HT-29 (cell line): ENCODE measurements around the gene BTBD7. TPM values are rescaled to one million over a fixed set of nuclear protein-coding genes. Genes with fewer than 3 reads are reported as not detected.

Experiments used
- DNase-seq: peaks from one replicate; pipeline ENCODE4 v3.0.0-alpha.2; 2015; ENCODE audit warnings: low spot score
- total RNA-seq: library from RNA; depleted of rRNA; stranded (reverse); fragments of >200 nt; shearing (Covaris generic); gene quantifications from 2 replicates; pipeline ENCODE4 v1.2.3, GENCODE V29; 2014

BTBD7 gene
- total RNA-seq, 1 experiment from 2014 or later, result 9.4 TPM

DNA sequence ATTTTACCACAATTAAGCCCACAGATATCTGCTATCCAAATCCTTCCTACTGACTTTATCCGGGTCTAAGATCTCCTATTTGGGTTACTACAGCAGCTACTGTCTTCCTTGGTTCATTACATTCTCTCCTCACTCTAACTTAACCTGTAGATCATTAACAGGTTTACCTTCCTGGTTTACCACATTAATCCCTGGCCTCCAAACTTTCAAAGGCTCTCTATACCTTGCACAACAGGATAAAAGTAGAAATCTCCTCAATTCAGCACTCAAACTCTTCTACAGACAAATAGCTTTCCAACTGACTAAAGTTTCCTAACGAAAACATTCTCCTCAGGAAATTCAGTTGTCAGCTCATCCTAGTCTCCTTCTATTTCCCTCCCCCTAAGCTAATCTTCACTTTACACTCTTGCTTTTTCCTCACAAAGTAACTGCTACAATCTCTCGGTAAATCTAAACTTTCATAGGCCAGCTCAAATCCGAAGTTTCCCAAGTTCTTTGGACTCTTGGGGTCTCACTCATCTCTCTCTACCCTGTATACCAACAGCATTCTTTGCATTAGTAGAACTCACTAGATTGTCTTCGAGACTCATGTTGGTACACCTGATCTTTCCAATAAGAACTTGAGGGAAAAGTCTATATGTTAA lies 2.7 kb downstream of the BTBD7 start:
- DNase-seq, result peak; percentile 55

DNA sequence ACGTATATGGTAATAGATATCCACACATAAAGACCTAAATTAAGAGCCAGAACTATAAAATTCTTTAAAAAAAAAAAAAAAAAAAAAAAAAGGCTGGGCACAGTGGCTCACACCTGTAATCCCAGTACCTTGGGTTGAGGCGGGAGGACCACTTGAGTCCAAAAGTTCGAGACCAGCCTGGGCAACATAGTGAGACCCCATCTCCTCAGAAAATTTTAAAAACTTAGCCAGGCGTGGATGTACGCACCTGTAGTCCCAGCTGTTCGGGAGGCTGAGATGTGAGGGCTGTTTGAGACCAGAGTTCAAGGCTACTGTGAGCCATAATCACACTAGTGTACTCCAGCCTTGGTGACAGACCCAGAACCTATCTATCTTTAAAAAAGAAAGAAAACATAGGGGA lies 4.3 kb downstream of the BTBD7 start:
- no peak for DNase-seq

DNA sequence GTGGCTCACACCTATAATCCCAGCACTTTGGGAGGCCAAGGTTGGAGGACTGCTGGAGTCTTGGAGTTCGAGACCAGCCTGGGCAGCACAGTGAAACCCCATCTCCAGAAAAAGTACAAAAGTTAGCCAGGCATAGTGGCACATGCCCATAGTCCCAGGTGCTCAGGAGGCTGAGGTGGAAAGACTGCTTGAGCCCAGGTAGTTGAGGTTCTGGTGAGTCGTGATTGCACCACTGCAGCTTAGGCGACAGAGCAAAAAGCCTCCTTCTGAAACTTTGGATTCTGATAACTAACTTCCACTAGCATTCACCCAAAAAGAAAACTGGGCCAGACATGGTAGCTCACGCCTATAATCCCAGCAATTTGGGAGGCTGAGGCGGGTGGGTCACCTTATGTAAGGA lies 6.6 kb downstream of the BTBD7 start:
- no peak for DNase-seq

DNA sequence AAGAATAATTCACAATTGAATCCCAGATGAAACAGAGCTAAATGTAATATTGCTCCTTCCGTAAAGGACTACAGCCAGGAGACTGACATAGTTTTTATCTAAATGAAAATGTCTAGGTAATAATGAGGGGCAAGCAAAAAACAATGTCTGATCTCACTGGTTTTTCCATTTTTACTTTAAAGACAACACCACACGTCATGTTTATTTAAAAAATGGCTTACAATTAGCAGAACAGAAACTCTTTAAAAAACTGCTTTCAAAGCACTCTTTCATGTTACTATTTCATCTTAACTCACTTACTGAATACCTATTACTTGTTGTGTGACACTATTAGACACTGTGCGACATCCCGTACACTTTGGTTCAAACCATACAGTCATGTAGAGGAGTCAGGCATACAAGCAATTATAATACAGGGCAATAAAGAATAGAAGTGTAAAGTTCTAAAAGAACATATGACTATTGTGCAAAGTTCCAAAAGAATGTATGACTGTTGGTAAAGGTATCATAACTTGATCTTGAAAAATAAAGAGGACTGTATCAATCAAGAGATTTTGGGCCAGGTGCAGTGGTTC lies 9.1 kb downstream of the BTBD7 start:
- DNase-seq, result no peak

DNA sequence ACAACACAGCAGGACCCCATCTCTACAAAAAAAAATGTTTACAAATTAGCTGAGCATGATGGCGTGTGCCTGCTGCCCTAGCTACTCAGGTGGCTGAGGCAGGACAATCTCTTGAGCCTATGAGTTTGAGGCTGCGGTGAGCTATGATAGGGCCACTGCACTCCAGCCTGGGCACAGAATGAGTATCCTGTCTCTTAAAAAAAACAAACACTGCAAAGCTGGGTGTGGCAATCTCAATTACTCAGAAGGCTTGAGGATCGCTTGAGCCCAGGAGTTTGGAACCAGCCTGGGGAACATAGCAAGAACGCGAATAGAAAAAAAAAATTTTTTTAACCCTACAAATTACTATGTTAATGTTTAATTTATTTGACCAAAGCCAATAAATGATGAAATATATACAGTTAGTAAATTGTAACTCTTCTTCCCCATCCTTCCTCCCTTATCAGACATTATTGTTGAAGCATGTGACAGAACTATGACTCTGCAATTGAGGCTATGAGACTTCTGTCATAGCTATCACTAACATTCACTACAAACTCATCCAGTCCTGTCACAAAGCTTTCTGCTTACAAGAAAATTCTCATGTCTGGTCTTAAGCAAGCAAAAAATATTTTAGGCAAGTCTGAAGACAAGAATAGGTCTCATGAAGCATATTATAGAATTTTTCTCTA lies 9.8 kb downstream of the BTBD7 start:
- DNase-seq, result no peak

DNA sequence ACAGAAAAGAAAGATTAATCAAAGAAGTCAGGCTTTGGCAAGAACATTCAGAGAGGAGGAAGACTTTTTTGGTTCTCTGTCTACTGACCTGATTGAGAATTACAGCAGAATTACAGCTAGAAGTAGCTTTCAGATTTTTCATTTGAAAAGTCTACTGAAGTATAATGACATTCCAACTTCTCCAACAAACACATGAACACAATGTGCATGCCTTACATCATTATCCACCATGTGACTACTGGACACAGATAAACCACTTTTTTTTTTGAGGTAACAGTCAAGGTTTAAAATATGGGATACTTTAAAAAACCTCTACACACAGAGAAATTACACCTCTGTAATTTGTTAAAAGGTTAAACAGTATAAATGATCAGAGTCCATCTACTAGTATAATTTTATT lies 12.3 kb downstream of the BTBD7 start:
- no peak for DNase-seq

DNA sequence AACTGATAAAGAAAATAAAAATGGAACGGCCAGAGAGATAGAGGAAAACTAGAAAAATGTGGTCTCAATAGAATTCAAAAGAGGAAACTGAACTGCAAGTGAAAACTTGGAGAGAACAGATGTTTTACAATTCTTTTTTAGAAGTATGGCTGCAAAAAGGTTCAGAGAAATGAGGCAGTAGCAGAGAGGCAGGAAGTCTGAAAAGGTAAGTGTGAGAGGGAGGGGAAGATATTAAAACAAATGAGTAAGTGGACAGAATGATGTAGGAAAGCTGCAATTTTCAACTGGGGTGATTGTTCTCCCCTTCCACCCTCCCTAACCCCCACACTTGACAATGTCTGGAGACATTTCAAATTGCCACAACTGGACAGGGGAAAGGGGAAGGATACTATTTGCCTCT lies 12.9 kb downstream of the BTBD7 start:
- DNase-seq, result no peak

DNA sequence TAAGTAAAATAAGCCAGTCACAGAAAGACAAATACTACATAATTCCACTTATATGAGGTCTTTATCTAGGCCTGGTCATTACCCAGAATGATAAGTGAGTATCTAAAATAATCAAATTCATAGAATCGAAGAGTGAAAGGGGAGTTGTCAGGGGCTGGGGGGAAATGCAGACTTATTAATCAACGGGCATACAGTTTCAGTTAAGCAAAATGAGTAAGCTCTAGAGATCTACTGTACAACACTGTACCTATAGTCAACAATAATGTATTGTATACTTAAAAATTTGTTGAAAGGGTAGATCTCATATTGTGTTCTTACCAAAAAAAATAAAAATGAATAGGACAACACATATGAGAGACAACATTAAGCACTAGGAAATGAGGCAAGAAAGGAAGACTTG lies 13.3 kb downstream of the BTBD7 start:
- no peak for DNase-seq

DNA sequence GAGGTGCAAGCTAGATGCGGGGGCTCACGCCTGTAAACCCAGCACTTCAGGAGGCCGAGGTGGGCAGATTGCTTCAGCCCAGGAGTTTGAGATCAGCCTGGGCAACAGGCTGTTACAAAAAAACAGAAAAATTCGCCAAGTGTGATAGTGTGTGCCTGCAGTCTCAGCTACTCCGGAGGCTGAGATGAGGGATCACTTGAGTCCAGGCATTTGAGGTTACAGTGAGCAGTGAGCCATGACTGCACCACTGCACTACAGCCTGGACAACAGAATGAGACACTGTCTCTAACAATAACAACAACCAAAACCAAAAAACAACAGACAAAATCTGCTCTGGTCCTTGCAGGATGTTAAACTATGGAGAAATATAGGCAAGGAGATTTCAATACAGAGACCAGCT lies 13.9 kb downstream of the BTBD7 start:
- DNase-seq, result no peak

DNA sequence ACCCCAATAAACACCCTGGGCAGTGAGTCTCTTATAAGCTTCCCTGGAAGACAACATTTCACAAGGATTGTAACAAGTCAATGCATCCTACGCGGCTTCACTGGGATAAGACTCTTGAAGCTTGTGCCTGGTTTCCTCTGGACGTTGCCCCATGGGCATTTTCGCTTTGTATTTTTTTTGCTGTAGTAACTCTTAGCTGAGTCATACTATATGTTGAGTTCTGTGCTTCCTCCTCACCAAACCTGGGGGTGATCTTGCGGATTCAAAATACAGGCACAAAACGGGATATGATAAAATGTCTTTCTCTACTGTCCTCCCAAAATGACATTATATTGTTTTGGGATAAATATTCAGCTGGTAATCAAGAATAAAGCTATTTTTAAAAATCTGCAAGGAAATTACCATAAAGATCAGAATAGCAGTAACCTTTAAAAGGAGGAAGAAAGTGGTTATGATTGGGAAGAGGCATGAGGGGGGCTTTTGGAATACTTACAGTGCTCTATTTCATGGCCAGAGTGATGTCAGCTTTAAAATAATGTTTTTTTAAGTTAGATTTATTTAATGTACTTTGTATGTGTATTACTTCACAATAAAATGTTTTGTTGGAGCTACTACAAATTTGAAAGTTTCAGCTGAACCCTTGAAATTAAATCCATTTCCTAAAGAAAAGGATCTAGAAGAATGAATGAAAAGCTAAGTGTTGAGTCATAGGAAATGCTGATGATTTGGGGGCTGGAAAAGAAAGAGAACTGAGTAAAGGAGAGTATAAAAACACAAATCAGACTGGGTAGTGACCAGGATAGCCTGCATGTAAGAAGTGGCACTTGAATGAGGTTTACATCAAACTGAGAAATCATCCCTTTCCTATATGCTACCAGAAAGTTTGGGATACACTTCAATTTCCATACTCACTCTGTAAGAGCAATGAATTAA lies 14.7 kb downstream of the BTBD7 start:
- no peak for DNase-seq

DNA sequence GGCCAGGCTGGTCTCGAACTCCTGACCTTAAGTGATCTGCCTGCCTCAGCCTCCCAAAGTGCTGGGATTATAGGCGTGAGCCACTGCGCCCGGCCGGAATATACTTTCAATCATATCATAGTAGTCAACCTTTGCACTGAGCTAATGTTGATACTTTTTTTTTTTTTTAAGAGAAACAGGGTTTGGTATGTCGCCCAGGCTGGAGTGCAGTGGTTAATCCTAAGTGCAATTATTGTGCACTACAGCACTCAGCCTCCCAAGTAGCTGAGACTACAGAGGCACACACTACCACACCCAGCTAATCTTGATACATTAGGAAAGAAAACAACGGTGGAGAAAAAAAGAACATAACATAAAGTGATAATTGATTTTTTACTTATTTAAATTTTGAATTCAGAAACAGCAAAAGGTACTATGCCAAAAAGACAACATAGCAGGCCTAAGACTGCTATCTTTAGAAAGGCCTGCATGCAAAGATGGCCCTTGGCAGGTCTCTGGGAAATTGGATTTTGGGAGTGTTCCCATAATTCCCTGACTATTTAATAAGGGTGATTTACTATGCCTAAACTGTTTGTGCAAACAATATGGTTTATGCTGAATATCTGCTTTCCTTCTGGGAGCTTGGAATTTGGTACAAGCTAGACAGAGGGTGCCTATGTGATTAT lies 15.5 kb downstream of the BTBD7 start:
- DNase-seq, result no peak

DNA sequence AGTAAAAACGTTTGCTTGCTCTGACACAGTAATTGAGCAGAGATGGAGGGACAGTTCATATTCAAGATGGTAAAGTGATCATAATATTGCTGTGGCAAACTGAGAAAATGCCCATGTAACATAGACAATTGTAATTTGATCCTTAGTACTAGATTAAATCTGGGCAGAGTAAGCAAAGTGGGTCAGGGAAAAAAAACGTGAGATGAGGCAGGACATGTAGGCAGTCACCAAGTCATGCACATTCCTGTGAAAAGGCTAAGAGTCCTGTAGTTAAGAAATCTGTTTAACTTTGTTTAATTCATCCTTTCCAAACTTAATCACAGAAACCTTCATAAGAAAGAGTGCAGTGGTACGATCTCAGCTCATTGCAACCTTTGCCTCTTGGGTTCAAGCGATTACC lies 16.1 kb downstream of the BTBD7 start:
- DNase-seq, result no peak

DNA sequence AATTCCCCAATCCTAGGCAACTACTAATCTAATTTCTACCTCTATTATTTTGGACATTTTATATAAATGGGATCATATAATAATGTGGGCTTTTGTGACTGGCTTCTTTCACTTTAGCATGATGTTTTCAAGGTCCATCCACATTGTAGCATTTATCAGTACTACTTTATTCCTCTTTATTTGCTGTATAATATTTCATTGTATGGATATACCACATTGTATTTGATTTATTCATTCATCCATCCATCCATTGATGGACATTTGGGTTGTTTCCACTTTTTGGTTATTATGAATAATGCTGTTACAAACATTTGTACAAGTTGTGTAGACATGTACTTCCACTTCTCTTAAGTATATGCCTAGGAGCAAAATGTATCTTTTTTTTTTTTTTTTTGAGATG lies 17.3 kb downstream of the BTBD7 start:
- DNase-seq, result no peak

DNA sequence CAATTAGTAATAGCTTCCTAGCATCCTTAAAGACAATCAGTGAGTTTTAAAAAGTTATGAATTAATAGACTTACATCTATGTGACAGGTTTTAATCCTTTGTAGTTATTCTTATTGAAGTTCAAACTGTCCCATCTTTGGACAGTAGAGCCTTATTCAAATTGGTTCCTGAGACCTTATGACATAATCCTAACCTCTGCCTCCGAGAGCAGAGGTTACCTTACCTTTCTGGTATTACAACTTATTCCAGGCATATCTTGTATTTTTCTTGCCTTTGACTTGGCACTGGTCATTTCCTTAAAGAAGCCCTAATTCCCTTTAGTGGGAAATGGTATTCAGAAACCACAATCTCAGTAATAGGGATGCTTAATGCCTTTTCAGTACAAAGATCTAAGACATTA lies 21.8 kb downstream of the BTBD7 start:
- no peak for DNase-seq

DNA sequence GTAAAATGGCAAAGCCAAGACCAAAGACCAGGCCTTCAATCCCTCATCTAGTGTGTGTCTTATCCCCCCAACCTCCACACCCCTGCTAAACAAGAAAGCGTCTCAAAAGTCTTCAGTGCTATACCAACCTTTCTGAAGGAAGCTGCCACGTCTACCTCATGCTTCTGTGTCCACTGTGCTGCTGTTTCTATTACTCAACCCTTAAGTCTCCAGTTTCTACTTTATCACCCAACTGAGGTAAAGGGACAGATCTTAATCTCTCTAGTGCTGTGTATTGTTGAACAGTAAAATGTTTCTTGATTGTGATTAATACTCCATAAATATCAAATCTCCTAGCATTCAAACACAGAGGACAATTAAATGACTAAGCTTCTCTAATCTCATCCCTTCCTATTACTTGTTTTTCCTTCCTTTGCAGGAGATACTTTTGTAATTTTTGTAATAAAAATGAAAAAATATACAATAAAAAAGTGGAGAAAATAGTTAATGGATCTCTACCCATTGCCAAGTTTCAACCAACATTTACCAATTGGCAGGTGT lies 23.3 kb downstream of the BTBD7 start:
- peak; percentile 36 for DNase-seq

DNA sequence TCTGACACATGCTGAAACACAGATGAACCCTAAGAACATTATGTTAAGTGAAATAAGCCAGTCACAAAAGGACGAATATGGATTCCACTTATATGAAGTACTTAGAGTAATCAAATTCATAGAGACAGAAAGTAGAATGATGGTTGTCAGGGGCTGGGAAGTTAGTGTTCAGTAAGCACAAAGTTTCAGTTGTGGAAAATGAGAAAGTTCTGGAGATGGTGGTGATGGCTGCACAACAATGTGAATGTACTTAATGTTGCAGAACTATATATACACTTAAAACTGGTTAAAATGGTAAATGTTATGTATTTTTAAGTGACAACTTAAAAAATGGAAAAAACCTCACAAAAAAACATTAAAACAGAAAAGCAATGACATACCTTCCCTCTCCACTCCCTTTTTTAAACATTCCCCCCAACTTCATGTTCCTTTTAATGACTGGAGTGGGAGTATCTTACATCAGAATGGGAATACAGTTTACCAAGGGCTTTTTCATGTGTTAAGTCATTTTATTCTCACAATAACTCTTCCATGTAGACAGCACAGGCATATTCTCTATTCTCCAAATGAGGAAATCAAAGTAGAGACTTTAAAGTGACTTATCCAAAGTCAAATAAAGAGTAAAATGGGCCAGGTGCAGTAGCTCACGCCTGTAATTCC lies 24.0 kb downstream of the BTBD7 start:
- no peak for DNase-seq

DNA sequence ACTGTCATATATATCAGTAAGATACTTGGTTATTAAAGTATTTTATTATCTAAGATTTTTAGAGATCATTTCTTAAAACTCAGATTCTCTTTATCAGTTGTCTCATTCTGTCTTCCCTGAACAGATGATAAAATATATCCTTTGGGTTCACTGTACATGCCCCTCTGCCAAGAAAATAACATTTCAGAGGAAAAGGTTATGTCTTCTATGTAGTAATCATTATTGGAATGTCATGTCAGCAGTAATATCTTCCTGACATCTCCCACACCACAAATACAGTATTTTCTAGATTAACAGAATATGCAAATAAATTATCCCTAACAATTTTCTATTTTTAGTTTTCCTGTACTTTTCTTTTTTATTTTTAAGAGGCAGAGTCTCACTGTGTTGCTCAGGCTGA lies 26.0 kb downstream of the BTBD7 start:
- DNase-seq, result no peak

DNA sequence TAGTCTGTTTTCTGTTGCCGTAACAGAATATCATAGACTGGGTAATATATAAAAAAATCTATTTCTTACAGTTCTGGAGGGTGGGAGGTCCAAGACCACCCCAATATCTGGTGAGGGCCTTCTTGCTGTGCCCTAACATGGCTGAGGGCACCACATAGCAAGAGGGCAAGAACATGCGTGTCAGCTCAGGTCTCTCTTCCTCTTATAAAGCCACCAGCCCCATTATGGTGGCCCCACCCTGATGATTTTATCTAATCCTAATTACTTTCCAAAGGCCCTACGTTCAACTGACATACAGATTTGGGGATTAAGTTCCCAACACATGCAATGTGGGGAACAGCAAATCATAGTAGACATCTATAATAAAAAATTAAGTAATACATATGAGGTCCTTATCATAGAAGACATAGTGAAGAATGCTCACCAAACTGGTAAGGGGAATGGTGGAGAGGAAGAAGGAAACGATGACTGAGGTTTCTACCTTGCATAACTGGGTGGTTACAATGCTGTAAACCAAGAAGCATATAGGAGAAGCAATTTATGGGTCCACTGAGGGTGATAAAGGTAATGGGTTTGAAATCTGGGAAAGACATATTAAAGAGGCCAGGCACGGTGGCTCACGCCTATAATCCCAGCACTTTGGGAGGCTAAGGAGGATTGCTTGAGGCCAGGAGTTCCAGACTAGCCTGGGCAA lies 27.0 kb downstream of the BTBD7 start:
- DNase-seq, result no peak

DNA sequence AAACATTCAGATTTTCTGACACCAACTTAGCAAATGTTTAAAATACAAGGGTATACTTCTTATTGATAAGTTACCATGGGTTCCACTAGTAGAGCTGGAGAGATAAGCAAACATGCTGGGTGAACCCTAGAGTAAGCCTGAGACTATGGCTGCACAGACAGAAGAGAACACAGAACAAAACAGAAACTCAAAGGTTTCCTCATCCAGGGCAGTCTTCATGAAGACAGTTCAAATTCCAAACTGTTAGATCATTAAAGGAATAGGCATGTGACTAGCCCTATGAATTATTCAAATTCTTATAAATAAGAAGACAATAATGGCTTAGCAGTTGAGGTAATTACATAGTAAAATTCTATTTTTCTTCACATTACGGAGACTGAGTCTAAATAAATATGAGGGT lies 28.1 kb downstream of the BTBD7 start:
- DNase-seq, result no peak

DNA sequence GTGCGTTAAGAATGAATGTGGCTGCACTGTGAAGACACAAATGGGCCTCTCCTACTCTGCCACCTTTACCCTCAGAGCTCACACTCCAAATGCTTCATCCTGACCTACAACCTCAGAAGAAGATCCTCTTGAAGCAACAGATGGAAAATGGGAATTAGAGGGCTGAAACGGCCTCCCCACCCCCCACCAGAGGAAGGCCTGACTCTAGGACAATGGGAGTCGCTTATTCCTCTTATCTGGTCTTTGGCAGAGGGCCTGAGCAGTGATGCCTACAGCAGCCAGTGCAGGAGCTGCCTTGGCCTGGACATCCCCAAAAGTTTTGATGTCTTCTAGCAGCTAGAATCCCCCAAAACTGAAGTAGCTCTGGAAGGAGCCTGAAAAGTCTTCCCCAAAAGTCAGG lies 29.2 kb downstream of the BTBD7 start:
- DNase-seq, result no peak
